Measurements from ENCODE around the gene NUCB1.

- TF ChIP-seq CTCF (IDR thresholded peaks at IDR 0.05 in 4 of 5, conservative IDR thresholded peaks at IDR 0.05 in 1 of 5) (no peak), POLR2A (IDR thresholded peaks at IDR 0.05) (no peak)
These were observed 2.9 kb upstream of the NUCB1 start for GRCh38 chr19:48897181-48897580.
